Measurements from ENCODE around the gene COASY.
A peak's percentile ranks its signal among the peaks of the same experiment; 100 is the strongest.

The COASY gene

DNA sequence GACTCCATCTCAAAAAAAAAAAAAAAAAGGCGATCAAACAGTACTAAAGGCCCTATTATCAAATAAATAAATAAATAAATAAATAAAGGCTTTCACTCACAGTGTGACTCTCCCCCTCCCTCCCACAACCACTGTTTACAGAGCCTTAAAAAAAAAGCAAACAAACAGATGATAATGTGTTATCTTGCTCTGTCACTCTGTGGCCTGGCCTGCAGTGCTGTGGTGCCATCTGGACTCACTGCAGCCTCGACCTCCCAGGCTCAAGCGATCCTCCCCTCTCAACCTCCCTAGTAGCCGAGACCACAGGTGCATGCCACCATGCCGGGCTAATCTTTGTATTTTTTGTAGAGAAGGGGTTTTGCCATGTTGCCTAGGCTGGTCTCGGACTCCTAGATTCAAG is 34.0 kb upstream of the COASY start:
- no peak for DNase-seq (ENCODE audit: low read depth)
- TF ChIP-seq, protein P1, sequence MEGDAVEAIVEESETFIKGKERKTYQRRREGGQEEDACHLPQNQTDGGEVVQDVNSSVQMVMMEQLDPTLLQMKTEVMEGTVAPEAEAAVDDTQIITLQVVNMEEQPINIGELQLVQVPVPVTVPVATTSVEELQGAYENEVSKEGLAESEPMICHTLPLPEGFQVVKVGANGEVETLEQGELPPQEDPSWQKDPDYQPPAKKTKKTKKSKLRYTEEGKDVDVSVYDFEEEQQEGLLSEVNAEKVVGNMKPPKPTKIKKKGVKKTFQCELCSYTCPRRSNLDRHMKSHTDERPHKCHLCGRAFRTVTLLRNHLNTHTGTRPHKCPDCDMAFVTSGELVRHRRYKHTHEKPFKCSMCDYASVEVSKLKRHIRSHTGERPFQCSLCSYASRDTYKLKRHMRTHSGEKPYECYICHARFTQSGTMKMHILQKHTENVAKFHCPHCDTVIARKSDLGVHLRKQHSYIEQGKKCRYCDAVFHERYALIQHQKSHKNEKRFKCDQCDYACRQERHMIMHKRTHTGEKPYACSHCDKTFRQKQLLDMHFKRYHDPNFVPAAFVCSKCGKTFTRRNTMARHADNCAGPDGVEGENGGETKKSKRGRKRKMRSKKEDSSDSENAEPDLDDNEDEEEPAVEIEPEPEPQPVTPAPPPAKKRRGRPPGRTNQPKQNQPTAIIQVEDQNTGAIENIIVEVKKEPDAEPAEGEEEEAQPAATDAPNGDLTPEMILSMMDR (IDR thresholded peaks at IDR 0.05; ENCODE audit: low read depth, low read length, missing control alignments), result no peak
- no peak overlapping the region for H3K4me3 ChIP-seq (ENCODE audit: low read depth, low read length)
- in situ Hi-C loops (cut with HindIII; ENCODE audit: low sequenced_read_pairs), result no loop called here

DNA sequence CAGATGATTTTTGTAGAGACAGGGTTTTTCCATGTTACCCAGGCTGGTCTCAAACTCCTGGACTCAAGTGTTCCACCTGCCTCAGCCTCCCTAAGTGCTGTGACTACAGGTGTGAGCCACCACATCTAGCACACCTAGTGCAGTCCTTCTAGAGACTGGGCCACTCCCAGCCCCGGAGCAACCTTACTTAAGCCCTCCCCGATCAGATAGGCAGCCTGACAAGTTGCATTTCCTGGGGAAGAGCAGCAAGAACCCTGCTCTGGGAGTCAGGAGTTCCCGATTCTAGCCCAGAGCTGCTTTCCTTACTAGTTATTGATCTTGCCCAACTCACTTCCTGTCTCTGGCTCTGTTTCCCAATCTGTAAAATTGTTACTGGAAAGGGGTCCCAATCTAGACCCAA is 32.9 kb upstream of the COASY start:
- DNase-seq (ENCODE audit: low read depth), result no peak
- TF ChIP-seq, protein P1 (IDR thresholded peaks at IDR 0.05; ENCODE audit: low read depth, low read length, missing control alignments), result no peak
- in situ Hi-C loops (cut with HindIII; ENCODE audit: low sequenced_read_pairs), result no loop called here
- no peak overlapping the region for H3K4me3 ChIP-seq (ENCODE audit: low read depth, low read length)

GRCh38 chr17:42530952-42531454 is 30.9 kb upstream of the COASY start:
- TF ChIP-seq, protein P1 (IDR thresholded peaks at IDR 0.05; ENCODE audit: low read depth, low read length, missing control alignments), result no peak
- no peak for DNase-seq (ENCODE audit: low read depth)
- in situ Hi-C loops (cut with HindIII; ENCODE audit: low sequenced_read_pairs), result no loop called here
- no peak overlapping the region for H3K4me3 ChIP-seq (ENCODE audit: low read depth, low read length)

DNA sequence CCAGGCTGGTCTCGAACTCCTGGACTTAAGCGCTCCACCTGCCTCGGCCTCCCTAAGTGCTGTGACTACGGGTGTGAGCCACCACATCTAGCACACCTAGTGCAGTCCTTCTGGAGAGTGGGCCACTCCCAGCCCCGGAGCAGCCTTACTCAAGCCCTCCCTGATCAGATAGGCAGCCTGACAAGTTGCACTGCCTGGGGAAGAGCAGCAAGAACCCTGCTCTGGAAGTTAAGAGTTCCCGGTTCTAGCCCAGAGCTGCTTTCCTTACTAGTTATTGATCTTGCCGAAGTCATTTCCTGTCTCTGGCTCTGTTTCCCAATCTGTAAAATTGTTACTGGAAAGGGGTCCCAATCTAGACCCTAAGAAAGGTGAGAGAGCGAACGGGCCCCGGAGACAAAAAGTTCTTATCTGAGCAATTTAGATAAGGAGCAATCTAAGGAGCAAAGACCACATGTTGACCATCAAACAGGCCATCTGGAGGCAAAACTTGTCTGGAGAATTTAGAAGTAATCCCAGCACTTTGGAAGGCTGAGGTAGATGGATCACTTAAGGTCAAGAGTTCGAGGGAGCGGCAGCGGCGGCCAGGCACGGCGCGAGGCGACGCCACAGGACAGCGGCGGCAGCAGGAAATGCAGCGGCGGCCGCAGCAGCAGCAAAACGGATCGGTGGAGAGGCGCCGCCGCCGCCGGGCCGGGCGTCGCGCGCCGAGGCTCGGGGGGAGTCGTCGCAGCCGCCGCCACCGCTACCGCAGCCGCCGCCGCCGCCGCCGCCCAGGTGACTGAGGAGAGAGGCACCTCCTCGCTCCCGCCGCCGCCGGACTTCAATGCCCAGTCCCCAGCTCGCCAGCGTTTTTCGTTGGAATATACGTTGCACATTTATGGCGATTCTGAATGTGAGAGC is 30.2 kb upstream of the COASY start:
- H3K4me3 ChIP-seq (ENCODE audit: low read depth, low read length), result peak overlapping the region; percentile 34
- in situ Hi-C loops (cut with HindIII; ENCODE audit: low sequenced_read_pairs), result no loop called here
- DNase-seq (ENCODE audit: low read depth), result no peak
- TF ChIP-seq, protein P1 (IDR thresholded peaks at IDR 0.05; ENCODE audit: low read depth, low read length, missing control alignments), result peak; percentile 41

GRCh38 chr17:42535155-42536047 is 26.5 kb upstream of the COASY start:
- in situ Hi-C loops (cut with HindIII; ENCODE audit: low sequenced_read_pairs), result no loop called here
- DNase-seq (ENCODE audit: low read depth), result no peak
- H3K4me3 ChIP-seq (ENCODE audit: low read depth, low read length), result peak overlapping the region; percentile 56
- TF ChIP-seq, protein P1 (IDR thresholded peaks at IDR 0.05; ENCODE audit: low read depth, low read length, missing control alignments), result no peak

DNA sequence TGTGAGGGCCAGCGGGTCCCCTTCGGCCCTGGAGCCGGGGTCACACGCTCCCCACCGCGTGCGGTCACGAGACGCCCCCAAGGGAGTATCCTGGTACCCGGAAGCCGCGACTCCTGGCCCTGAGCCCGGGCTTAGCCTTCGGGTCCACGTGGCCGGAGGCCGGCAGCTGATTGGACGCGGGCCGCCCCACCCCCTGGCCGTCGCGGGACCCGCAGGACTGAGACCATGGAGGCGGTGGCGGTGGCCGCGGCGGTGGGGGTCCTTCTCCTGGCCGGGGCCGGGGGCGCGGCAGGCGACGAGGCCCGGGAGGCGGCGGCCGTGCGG is 25.9 kb upstream of the COASY start, which contains the start of gene NAGLU:
NAGLU (plus strand) TSS at position 194 of the 324 bp plus-strand sequence; CDS start at position 226, 32 bp downstream.
- TF ChIP-seq, protein P1 (IDR thresholded peaks at IDR 0.05; ENCODE audit: low read depth, low read length, missing control alignments), result no peak
- in situ Hi-C loops (cut with HindIII; ENCODE audit: low sequenced_read_pairs), result no loop called here
- no peak for DNase-seq (ENCODE audit: low read depth)
- peak within 1 kb of the TSS; percentile 56 for H3K4me3 ChIP-seq (ENCODE audit: low read depth, low read length)
